H9 (cell line): ENCODE measurements around the gene FOXP4. TPM values are rescaled to one million over a fixed set of nuclear protein-coding genes. Genes with fewer than 3 reads are reported as not detected.

Experiments used
- DNase-seq: peaks from one replicate; pipeline ENCODE4 v3.0.0-alpha.2; 2017
- H2AFZ ChIP-seq: one replicate; pipeline ENCODE4 v1.6.1; 2013; ENCODE audit warnings: mild to moderate bottlenecking, low read length, control low read depth, moderate library complexity
- H2AK5ac ChIP-seq: 2 replicates; pipeline ENCODE4 v1.6.1; 2013; ENCODE audit warnings: low read length, control low read depth, mixed read lengths; ENCODE audit not compliant: insufficient read length
- H2BK120ac ChIP-seq: one replicate; pipeline ENCODE4 v1.6.1; 2013; ENCODE audit warnings: low read depth, mild to moderate bottlenecking, low read length, control low read depth, inconsistent platforms; ENCODE audit not compliant: poor library complexity, severe bottlenecking
- H2BK12ac ChIP-seq: 2 replicates; pipeline ENCODE4 v1.6.1; 2013; ENCODE audit warnings: low read length, control low read depth, mixed read lengths, low read depth; ENCODE audit not compliant: insufficient read length
- H2BK15ac ChIP-seq: 2 replicates; pipeline ENCODE4 v1.6.1; 2013; ENCODE audit warnings: low read depth, low read length, control low read depth
- H2BK20ac ChIP-seq: one replicate; pipeline ENCODE4 v1.6.1; 2013; ENCODE audit warnings: low read depth, mild to moderate bottlenecking, low read length, control low read depth, inconsistent platforms; ENCODE audit not compliant: poor library complexity, severe bottlenecking
- H2BK5ac ChIP-seq: 2 replicates; pipeline ENCODE4 v1.6.1; 2013; ENCODE audit warnings: low read length, control low read depth, mixed read lengths; ENCODE audit not compliant: insufficient read length
- H3K14ac ChIP-seq: 2 replicates; pipeline ENCODE4 v1.6.1; 2013; ENCODE audit warnings: low read length, control low read depth; ENCODE audit not compliant: insufficient read depth
- H3K18ac ChIP-seq: 2 replicates; pipeline ENCODE4 v1.6.1; 2013; ENCODE audit warnings: low read depth, mild to moderate bottlenecking, mixed read lengths, low read length, control low read depth; ENCODE audit not compliant: insufficient read length
- H3K23ac ChIP-seq: 2 replicates; pipeline ENCODE4 v1.6.1; 2013; ENCODE audit warnings: low read length, control low read depth, mixed read lengths, low read depth; ENCODE audit not compliant: insufficient read length
- H3K23me2 ChIP-seq: 2 replicates; pipeline ENCODE4 v1.6.1; 2013; ENCODE audit warnings: low read depth, mild to moderate bottlenecking, mixed read lengths, low read length, control low read depth; ENCODE audit not compliant: insufficient read length, poor library complexity, severe bottlenecking
- H3K27ac ChIP-seq: 2 replicates; pipeline ENCODE4 v1.5.1; 2013; ENCODE audit warnings: low read length, control low read depth, mixed read lengths, low read depth; ENCODE audit not compliant: insufficient read length
- H3K27me3 ChIP-seq: 2 replicates; pipeline ENCODE4 v1.6.1; 2013; ENCODE audit warnings: low read length, control low read depth, inconsistent platforms; ENCODE audit not compliant: insufficient read depth
- H3K4ac ChIP-seq: 2 replicates; pipeline ENCODE4 v1.6.1; 2013; ENCODE audit warnings: low read depth, mild to moderate bottlenecking, control low read depth, inconsistent platforms, low read length, moderate library complexity
- H3K4me1 ChIP-seq: 2 replicates; pipeline ENCODE4 v1.6.1; 2013; ENCODE audit warnings: low read length, control low read depth, inconsistent platforms; ENCODE audit not compliant: insufficient read depth
- H3K4me2 ChIP-seq: 2 replicates; pipeline ENCODE4 v1.6.1; 2013; ENCODE audit warnings: low read length, control low read depth, mixed read lengths; ENCODE audit not compliant: insufficient read length, insufficient read depth
- H3K56ac ChIP-seq: 2 replicates; pipeline ENCODE4 v1.6.1; 2013; ENCODE audit warnings: low read depth, mild to moderate bottlenecking, mixed read lengths, low read length, control low read depth; ENCODE audit not compliant: insufficient read length
- H3K79me1 ChIP-seq: 2 replicates; pipeline ENCODE4 v1.6.1; 2013; ENCODE audit warnings: low read depth, mild to moderate bottlenecking, moderate library complexity, low read length, control low read depth, inconsistent platforms; ENCODE audit not compliant: insufficient read depth, poor library complexity, severe bottlenecking
- H3K79me2 ChIP-seq: 2 replicates; pipeline ENCODE4 v1.6.1; 2013; ENCODE audit warnings: low read length, control low read depth, inconsistent platforms; ENCODE audit not compliant: insufficient read depth
- H3K9ac ChIP-seq: 2 replicates; pipeline ENCODE4 v1.6.1; 2013; ENCODE audit warnings: low read length, control low read depth, mixed read lengths; ENCODE audit not compliant: insufficient read length; ENCODE audit errors: extremely low read depth
- H3K9me3 ChIP-seq: one replicate; pipeline ENCODE4 v1.6.1; 2013; ENCODE audit warnings: low read depth, low read length, inconsistent platforms; ENCODE audit not compliant: control insufficient read depth
- H3T11ph ChIP-seq: one replicate; pipeline ENCODE4 v1.6.1; 2013; ENCODE audit warnings: mild to moderate bottlenecking, low read length, control low read depth, inconsistent platforms
- H4K20me1 ChIP-seq: one replicate; pipeline ENCODE4 v1.6.1; 2013; ENCODE audit not compliant: control insufficient read depth, insufficient read length, insufficient read depth
- H4K5ac ChIP-seq: 2 replicates; pipeline ENCODE4 v1.6.1; 2013; ENCODE audit warnings: low read depth, mild to moderate bottlenecking, mixed read lengths, low read length, control low read depth; ENCODE audit not compliant: insufficient read length
- H4K8ac ChIP-seq: replicated peaks from 2 replicates; pipeline ENCODE4 v1.6.1; 2013; ENCODE audit warnings: low read length, control low read depth, mixed read lengths, low read depth; ENCODE audit not compliant: insufficient read length
- H4K91ac ChIP-seq: 2 replicates; pipeline ENCODE4 v1.6.1; 2013; ENCODE audit warnings: low read depth, mild to moderate bottlenecking, moderate library complexity, mixed read lengths, low read length, control low read depth; ENCODE audit not compliant: insufficient read length
- H3K27ac Mint-ChIP-seq, 3 experiments: 2 replicates in 2 of 3; 3 replicates in 1 of 3; pipeline ENCODE4 v1.8.0; 2020 to 2021; ENCODE audit warnings: mixed read lengths in 3 of 3, mild to moderate bottlenecking in 1 of 3, moderate library complexity in 1 of 3
- H3K27me3 Mint-ChIP-seq: 2 replicates; pipeline ENCODE4 v1.8.0; 2021; ENCODE audit warnings: low read depth, mild to moderate bottlenecking, moderate library complexity, mixed read lengths
- H3K36me3 Mint-ChIP-seq, 3 experiments: 2 replicates in 2 of 3; 3 replicates in 1 of 3; pipeline ENCODE4 v1.8.0; 2020 to 2021; ENCODE audit warnings: low read depth in 3 of 3, mixed read lengths in 3 of 3; ENCODE audit not compliant: insufficient read depth in 1 of 3
- H3K4me1 Mint-ChIP-seq, 2 experiments: 2 replicates each; pipeline ENCODE4 v1.8.0; 2020; ENCODE audit warnings: mixed read lengths in 2 of 2
- H3K4me3 Mint-ChIP-seq, 2 experiments: 2 replicates in 1 of 2; 3 replicates in 1 of 2; pipeline ENCODE4 v1.8.0; 2020 to 2021; ENCODE audit warnings: mild to moderate bottlenecking in 2 of 2, mixed read lengths in 2 of 2, moderate library complexity in 1 of 2
- H3K9me3 Mint-ChIP-seq, 2 experiments: 2 replicates in 1 of 2; 3 replicates in 1 of 2; pipeline ENCODE4 v1.8.0; 2020; ENCODE audit warnings: mild to moderate bottlenecking in 2 of 2, mixed read lengths in 2 of 2, moderate library complexity in 1 of 2
- WGBS: extraction: QIAGEN DNeasy Blood & Tissue Kit; methylation state at CpG from one replicate; pipeline ENCODE4 v1.1.7; 2013; ENCODE audit warnings: missing lambda C conversion rate, low lambda C conversion rate, mixed read lengths; ENCODE audit not compliant: insufficient read length; ENCODE audit errors: extremely low coverage; 5-methylcytosine and 5-hydroxymethylcytosine counted together
- total RNA-seq: library from RNA; stranded (reverse); gene quantifications from 2 replicates; pipeline ENCODE4 v1.2.1, GENCODE V29; 2021
- TF ChIP-seq, protein P1 (sequence below): fragments of 200-600 bp; sonication (generic); conservative IDR thresholded peaks from 3 replicates; pipeline ENCODE4 v1.8.0; 2021; ENCODE audit warnings: antibody characterized with exemption, mild to moderate bottlenecking

Gene FOXP4
- total RNA-seq, 1 experiment from 2014 or later = 18.2 TPM

DNA sequence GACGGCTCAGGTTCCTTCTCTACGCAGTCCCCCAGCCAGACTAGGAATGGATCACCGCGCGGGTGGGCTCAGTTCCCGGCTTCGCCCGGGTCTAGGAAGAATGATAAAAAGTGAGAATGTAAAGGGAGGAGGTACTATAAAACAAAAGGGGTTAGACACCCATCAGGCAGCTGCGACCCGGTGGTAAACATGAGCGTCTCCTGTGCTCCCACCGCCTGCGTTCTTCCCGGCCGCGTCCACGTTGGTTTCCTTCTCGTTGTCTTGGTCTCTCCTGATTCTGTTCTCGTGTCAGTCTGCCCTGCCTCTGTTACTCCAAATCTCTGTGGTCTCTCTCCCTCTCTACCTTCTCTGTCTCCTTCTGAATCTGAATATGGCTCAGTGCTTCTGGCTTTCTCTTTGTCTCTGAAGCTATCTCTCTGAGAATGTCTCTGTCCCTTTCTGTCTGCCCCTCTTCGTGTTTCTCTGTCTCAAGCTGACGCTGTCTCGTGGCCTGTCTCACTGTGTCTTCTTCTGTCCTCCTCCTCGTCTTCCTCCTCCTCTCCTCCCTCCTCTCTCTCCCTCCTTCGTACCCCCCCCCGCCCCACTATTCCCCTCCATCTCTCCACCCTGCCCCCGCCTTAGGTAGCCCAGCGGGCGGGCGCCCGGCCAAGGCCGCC, 41.6 kb upstream of the FOXP4 start:
- H3K79me1 ChIP-seq = no peaks in the 10 kb centered on the region
- TF ChIP-seq, protein P1, sequence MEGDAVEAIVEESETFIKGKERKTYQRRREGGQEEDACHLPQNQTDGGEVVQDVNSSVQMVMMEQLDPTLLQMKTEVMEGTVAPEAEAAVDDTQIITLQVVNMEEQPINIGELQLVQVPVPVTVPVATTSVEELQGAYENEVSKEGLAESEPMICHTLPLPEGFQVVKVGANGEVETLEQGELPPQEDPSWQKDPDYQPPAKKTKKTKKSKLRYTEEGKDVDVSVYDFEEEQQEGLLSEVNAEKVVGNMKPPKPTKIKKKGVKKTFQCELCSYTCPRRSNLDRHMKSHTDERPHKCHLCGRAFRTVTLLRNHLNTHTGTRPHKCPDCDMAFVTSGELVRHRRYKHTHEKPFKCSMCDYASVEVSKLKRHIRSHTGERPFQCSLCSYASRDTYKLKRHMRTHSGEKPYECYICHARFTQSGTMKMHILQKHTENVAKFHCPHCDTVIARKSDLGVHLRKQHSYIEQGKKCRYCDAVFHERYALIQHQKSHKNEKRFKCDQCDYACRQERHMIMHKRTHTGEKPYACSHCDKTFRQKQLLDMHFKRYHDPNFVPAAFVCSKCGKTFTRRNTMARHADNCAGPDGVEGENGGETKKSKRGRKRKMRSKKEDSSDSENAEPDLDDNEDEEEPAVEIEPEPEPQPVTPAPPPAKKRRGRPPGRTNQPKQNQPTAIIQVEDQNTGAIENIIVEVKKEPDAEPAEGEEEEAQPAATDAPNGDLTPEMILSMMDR = no peak
- H3K27me3 ChIP-seq = peaks cover 43% of the 10 kb centered on the region
- H2AFZ ChIP-seq = no peak overlapping the region
- no peak overlapping the region for H2BK20ac ChIP-seq
- H3K23ac ChIP-seq = no peak overlapping the region
- no peak overlapping the region for H2BK12ac ChIP-seq
- no peaks in the 10 kb centered on the region for H3K36me3 Mint-ChIP-seq
- no peak overlapping the region for H2BK5ac ChIP-seq
- H3K27ac ChIP-seq = no peak overlapping the region
- H3K4me1 Mint-ChIP-seq = peaks cover 34 to 39% of the 10 kb centered on the region in 2 experiments
- no peak for DNase-seq
- no peak overlapping the region for H3T11ph ChIP-seq
- no peak overlapping the region for H2BK120ac ChIP-seq
- peaks cover 2% of the 10 kb centered on the region for H4K20me1 ChIP-seq
- H3K23me2 ChIP-seq = peaks cover 22% of the 10 kb centered on the region
- H3K27me3 Mint-ChIP-seq = peaks cover 94% of the 10 kb centered on the region
- no peaks in the 10 kb centered on the region for H3K79me2 ChIP-seq
- H3K27ac Mint-ChIP-seq = peak overlapping the region in 1 of 3 experiments; percentile 9; a peak in 1 of 7 replicates
- no peak overlapping the region for H2BK15ac ChIP-seq
- no peak overlapping the region for H4K8ac ChIP-seq
- H4K91ac ChIP-seq = no peak overlapping the region
- no peak overlapping the region for H3K4ac ChIP-seq
- peak overlapping the region; percentile 64 for H3K4me2 ChIP-seq
- no peak overlapping the region for H2AK5ac ChIP-seq
- no peak overlapping the region for H3K9ac ChIP-seq
- H3K56ac ChIP-seq = no peak overlapping the region
- H3K9me3 ChIP-seq = no peaks in the 10 kb centered on the region
- H3K4me1 ChIP-seq = peaks cover 2% of the 10 kb centered on the region; the same call in 1 of the 2 replicates
- H3K18ac ChIP-seq = no peak overlapping the region
- no peak overlapping the region for H3K14ac ChIP-seq
- no peak overlapping the region for H4K5ac ChIP-seq
- WGBS = no CpG with 5 or more reads among the region's 31 CpGs
- H3K4me3 Mint-ChIP-seq = peak overlapping the region; percentile 45 to 78
- H3K9me3 Mint-ChIP-seq = peaks cover 0 to 2% of the 10 kb centered on the region in 2 experiments; a peak in 1 of 5 replicates
